ENCODE data around the gene MTERF2.

MTERF2 gene

DNA sequence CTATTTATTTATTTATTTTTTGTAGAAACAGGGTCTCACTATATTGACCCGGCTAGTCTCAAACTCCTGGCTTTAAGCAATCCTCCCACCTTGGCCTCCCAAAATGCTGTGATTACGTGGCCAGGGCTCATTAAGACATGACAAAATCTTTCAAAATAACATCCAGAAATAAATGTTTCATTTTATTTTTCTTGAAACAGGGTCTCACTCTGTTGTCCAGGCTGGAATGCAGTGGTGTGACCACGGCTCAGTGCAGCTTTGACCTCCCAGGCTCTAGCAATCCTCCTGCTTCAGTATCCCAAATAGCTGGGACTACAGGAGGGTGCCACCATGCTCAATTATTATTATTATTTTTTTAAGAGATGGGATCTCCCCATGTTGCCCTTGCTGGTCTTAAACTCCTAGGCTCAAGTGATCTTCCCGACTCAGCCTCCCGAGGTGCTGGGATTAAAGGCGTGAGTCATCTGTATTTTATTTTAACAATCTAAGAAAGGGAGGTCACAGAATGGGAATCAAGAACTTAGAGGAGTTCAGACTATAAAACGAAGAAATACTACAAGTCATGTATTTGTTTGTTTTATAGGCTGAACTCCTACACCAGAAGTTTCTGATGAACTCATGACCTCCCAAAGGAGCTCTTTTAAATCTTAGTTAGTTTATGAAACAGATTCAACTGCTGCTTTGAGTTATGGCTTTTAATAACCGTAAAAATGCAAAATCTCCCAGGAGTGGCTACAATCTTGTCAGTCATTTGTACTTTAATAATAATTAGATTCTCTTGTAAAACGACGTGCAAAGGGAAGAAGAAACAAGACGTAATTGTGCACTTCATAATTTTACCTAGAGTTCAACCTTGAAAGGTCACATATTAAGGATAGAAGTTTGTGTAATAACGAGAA, 33.3 kb downstream of the MTERF2 start:
- no peak for DNase-seq (ENCODE audit: low read depth in 2 of 2)

DNA sequence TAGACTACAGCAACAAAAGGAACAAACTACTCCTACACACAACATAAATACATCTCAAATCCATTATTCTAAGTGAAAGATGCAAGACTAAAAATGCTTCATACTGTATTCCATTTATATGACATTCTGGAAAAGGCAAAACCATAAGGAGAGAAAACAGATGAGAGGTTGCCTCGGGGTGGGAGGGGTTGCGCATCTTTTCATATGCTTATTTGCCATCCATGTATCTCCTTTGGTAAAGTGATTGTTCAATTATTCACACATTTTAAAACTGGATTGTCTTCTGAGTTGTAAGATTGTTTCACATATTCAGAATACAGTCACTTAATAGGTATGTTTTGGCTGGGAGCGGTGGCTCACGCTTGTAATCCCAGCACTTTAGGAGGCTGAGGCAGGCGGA, 36.4 kb downstream of the MTERF2 start:
- DNase-seq (ENCODE audit: low read depth in 2 of 2): no peak

GRCh38 chr12:106947461-106947860, 39.5 kb downstream of the MTERF2 start:
- no peak for DNase-seq (ENCODE audit: low read depth in 2 of 2)

GRCh38 chr12:106945261-106945851, 41.6 kb downstream of the MTERF2 start:
- no peak for DNase-seq (ENCODE audit: low read depth in 2 of 2)

DNA sequence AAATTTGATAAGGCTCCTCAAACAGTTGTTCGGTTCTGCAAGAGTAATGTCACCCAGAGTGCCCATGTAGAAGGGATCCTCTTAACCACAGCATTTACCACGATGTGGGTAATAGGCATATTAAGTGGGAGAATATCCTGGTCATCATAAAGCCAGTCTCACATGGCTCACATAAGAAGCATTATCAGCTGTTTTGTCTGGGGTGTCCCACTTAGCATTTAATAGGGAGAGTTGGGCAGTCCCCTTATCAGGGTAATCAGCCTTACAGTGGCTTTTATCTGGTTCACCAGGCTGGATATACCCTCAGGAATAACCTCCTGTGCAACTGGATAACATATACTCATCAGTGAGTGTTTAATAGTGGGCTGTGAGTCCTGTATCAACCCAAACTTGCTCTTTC, 44.2 kb downstream of the MTERF2 start:
- no peak for DNase-seq (ENCODE audit: low read depth in 2 of 2)

- no peak for DNase-seq (ENCODE audit: low read depth in 2 of 2)
Measured at GRCh38 chr12:106941481-106942156, 45.3 kb downstream of the MTERF2 start.

GRCh38 chr12:106934277-106934676, 52.7 kb downstream of the MTERF2 start:
- DNase-seq (ENCODE audit: low read depth in 2 of 2): no peak
